Measurements from ENCODE around the gene SLC22A5.

DNA sequence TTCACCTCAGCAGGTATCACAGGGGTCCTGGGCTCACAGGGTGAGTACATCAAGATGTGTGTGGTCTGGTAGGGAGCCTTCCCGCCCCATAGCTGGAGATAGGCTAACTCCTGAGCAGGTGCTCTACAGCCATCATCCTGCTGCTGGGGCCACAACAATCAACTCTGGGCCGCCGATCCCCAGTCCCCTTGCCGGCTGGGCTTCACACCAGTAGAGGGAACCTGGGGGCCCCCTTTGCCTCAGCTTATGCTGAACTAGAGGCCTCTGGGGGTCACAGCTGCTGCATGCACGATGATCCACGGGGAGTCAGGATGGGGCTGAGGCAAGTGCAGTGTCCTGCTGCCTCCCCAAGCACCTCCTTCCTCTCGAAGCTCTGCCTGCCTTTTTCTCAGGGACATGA, 74.6 kb downstream of the SLC22A5 start:
- TF ChIP-seq, protein P1, sequence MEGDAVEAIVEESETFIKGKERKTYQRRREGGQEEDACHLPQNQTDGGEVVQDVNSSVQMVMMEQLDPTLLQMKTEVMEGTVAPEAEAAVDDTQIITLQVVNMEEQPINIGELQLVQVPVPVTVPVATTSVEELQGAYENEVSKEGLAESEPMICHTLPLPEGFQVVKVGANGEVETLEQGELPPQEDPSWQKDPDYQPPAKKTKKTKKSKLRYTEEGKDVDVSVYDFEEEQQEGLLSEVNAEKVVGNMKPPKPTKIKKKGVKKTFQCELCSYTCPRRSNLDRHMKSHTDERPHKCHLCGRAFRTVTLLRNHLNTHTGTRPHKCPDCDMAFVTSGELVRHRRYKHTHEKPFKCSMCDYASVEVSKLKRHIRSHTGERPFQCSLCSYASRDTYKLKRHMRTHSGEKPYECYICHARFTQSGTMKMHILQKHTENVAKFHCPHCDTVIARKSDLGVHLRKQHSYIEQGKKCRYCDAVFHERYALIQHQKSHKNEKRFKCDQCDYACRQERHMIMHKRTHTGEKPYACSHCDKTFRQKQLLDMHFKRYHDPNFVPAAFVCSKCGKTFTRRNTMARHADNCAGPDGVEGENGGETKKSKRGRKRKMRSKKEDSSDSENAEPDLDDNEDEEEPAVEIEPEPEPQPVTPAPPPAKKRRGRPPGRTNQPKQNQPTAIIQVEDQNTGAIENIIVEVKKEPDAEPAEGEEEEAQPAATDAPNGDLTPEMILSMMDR (conservative IDR thresholded peaks at IDR 0.05; ENCODE audit: low read length): no peak
- no peak for TF ChIP-seq EZH2phosphoT487 (IDR thresholded peaks at IDR 0.05; ENCODE audit: borderline replicate concordance)
